GM23338 (cell line): ENCODE measurements around the gene ZFP90.

Experiments
- CREB1 ChIP-seq: fragments of 250-450 bp; sonication (Bioruptor Pico); IDR thresholded peaks from 2 replicates; pipeline ENCODE4 v1.5.0; 2020; ENCODE audit warnings: low read depth, mild to moderate bottlenecking, moderate library complexity
- CTCF ChIP-seq, 2 experiments: fragments of 200-600 bp in 1 of 2; sonication (generic) in 1 of 2; conservative IDR thresholded peaks; 2 replicates each; pipeline versions ENCODE4 v1.5.1 to v1.6.1; 2016 to 2017; ENCODE audit warnings: antibody characterized with exemption in 2 of 2, low read depth in 2 of 2, mild to moderate bottlenecking in 2 of 2, moderate library complexity in 1 of 2
- EZH2 ChIP-seq: fragments of 200-600 bp; sonication (generic); IDR thresholded peaks from one replicate; pipeline ENCODE4 v1.8.0; 2017; ENCODE audit warnings: antibody characterized with exemption, mild to moderate bottlenecking, low read depth; ENCODE audit not compliant: unreplicated experiment
- EZH2phosphoT487 ChIP-seq: fragments of 200-600 bp; sonication (generic); IDR thresholded peaks from one replicate; pipeline ENCODE4 v1.8.1; 2018; ENCODE audit warnings: antibody characterized with exemption; ENCODE audit not compliant: unreplicated experiment

- TF ChIP-seq CREB1 (no peak), CTCF (conservative IDR thresholded peaks at IDR 0.05; ENCODE audit: low read depth in 2 of 2) (no peak), EZH2 (no peak), EZH2phosphoT487 (no peak)
These were observed 36.0 kb downstream of the ZFP90 start for GRCh38 chr16:68575082-68575481.
